Stimulated activated CD8-positive, alpha-beta memory T cell treated with anti-CD3 and anti-CD28 coated beads, Interleukin-7, amount 100 ng/mL, for 4 hours (primary cell): ENCODE results near the gene SMYD1.
"Not testable (repeated sequence)": the region's sequence is repeated elsewhere in the genome, so short reads cannot be mapped to it uniquely, and the experiment has no call there.

Source experiments
- DNase-seq, 2 donors: peaks; one replicate each; pipeline ENCODE4 v3.0.0-alpha.2; 2020; ENCODE audit warnings: low read depth in 2 of 2

The SMYD1 gene

DNA sequence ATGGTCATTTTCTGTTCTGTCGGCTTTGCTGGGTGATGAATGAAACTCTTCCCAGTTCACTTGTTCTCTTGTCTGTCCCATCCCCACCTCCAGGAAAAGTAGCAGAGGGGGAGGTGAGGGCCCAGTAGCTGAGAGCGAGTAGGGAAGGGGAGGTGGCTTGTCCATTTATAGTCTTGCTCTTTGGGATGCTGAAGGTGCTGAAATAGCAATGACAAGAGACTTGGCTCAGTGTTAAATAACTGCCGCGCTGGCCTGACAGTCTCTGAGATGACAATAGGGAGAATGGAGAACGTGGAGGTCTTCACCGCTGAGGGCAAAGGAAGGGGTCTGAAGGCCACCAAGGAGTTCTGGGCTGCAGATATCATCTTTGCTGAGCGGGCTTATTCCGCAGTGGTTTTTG, at the start of gene SMYD1:
SMYD1 (plus strand) TSS at position 228 of the 400 bp plus-strand sequence; CDS start at position 268, 40 bp downstream.
- no peak for DNase-seq

DNA sequence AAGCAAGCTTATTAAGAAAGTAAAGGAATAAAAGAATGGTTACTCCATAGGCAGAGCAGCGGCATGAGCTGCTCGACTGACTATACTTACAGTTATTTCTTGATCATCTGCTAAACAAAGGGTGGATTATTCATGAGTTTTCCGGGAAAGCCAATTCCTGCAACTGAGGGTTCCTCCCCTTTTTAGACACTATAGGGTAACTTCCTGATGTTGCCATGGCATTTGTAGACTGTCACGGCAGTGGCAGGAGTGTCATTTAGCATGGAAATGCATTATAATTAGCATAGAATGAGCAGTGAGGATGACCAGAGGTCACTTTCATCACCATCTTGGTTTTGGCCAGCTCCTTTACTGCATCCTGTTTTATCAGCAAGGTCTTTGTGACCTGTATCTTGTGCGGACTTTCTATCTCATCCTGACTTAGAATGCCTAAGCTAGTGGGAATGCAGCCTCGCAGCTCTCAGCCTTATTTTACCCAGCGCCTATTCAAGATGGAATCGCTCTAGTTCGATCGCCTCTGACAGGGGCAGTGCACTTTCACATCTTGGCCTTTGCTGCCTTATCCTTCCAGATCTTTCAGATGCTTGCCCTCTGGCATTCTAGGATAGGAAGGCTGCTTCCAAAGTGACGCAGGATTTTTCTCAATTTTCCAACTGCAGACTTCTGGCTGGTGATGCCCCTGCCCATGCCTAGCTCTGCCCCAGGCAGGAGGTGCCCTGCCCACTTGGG, 49.4 kb upstream of the SMYD1 start:
- not testable (repeated sequence) for DNase-seq

DNA sequence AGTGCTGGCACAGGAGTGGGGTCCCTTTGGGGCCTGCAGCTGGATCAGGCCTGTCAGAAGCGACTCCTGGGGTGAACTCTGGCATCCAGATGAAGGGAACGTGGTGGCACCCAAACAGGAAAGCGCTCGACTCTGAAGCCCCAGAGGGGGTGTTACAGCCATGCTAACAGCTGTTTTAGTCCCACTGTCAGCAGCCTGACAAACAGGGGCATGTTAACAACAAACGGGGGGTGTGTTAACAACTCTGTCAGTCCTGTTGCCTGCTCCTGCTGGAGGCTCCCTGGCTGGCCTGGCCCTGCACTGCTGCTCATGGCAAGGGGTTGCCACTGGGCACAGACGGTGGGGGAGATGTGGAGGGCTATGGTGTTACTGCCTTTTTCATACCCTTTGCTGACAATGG, 48.7 kb upstream of the SMYD1 start:
- no peak for DNase-seq

DNA sequence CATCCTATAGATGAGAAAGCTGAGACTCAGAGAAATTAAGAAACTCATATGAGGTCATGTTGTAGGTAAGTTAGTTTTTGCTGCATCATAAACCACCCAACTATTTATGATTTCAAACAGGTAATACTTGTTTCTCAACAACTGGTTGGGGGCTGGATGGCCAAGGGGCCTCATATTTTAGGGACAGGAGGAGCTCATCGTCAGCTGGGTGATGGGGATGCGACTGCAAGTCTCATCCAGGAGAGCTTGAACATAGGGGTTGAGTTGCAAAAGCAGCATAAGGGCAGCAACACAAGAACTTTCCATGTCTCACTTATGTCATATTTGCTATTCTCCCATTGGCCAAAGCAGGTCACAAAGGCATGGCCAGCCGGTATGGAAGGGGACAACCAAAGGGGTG, 47.6 kb upstream of the SMYD1 start:
- no peak for DNase-seq

DNA sequence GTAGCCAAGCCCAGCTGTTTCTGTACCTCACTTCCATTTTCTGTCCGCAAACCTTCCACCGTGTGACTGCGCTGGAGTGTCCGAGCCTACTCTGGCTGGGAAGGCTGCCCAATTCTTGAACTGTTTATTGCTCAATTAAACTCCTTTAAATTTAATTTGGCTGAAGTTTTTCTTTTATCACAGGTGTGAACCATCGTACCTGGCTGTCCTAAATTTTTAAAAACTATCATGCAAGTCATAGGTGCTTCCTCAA, 45.0 kb upstream of the SMYD1 start:
- DNase-seq: no peak

DNA sequence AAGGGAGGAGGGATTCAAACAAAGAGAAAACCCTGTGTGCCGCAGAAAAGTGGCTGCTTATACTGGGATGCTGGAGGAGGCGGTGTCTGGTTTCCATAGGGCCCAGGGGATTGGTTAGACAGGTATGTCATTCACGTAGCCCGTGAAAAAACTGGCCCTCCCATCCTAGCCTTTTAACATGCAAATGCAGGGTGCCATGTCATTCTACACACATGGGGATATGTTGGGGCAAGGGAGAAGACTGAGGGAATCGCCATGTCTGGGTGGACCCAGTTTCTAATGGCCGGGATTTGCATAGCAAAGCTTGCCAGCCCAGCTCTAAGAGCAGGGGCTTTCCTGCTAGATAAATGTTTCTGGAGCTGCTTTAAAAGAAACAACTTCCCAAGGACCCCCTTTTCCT, 43.1 kb upstream of the SMYD1 start:
- no peak for DNase-seq

DNA sequence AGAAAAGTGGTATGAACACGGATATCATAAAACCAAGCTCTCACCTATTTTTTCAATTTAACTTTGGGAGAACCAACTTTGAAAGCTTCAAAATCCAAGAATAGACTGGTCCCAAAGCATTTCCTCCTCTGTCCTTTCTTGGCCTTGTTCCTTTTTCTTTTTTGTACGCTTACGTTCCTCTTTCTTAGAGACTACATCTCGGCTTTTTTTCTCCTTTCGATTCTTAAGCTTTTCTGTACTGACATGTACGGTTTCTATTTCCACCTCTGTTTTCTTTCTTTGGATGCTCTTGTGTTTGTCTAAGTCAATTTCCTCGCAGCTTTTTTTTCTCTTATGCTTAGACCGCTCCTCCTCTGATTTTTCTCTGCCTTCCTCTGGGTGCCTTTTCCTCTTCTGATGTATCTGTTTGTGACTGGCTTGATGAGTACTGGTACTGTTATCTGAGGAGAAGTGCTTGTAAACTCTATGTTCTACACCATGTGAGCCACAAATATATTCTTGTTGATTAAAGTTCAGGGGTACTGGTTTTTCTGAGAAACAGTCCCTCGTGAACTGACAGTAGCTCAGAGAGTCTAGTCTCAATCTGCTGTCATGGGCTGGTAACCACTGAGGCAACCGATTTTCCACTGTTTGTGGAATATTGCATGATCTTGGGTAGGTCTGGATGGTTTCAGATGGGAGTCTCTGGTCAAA, 39.8 kb upstream of the SMYD1 start:
- no peak for DNase-seq

DNA sequence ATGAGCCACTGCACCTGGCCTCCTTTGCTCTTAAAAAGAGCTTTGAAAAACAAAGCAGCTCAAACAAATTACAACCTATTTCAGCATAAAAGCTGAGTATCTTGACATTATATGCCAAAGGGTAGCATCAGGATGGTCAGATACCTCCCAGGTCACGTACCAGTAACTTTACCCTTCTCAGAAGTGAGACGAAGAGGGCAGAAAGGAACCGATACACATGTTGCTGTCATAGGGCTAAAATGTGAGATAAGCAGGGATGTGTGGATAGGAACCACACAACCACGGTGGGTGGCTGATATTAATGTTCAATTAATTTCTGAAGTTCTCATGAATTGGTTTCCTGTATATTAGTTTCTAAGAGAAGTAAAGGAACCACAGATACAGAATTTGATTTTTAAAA, 38.7 kb upstream of the SMYD1 start:
- DNase-seq: no peak

DNA sequence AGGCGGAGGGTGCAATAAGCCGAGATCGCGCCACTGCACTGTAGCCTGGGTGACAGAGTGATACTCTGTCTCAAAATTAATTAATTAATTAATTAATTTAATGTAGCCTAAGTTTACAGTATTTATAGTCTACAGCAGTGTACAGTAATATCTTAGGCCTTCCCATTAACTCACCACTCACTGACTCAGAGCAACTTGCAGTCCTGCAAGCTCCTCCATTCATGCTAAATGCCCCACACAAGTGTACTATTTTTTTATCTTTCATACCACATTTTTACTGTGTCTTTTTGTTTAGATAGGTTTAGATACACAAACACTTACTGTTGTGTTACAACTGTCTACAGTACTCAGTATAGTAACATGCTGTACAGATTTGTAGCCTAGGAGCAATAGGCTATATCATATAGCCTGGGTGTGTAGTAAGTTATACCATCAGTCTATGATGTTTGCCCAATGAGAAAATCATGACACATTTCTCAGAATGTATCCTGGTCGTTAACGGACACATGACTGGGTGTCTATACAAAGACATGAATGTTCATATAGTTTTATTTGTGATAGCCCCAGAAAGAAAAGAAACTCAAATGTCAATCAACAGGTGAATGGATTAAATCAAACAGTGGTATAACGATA, 35.4 kb upstream of the SMYD1 start:
- no peak for DNase-seq

DNA sequence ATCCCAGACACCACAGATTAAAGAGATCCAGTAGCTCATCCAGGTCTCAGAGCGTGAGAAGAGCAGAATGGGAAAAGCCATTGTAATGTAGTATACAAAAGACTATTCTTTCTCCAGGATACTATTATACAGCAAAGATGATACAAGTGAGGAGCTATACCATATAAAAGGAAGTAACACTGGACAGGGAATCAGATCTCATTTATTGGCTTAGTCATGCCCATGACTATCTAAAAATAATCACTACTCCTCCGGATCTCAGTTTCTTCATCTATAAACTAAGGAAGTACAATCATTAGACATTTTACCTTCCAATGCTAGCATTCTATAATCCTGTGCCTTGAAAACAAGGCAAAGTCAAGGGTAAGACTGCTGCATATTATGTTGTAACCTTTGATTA, 31.4 kb upstream of the SMYD1 start:
- DNase-seq: no peak

DNA sequence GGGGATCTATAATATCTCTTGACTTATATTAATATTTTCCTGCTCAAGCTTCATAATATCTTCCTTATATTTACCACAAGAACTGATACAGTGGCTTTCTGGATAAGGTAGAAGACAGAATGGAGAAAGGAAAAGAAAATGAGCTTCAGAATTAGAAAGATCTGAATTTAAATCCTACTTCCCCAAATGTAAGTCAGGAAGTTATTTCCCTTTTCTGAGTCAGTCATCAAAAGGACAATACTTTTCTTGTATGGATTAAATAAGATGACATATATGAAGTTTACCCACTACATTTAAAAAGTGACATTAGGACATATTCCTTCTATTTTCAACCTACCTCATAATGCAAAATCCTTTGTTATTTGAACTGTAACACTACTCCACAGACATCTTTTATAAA, 31.0 kb upstream of the SMYD1 start:
- no peak for DNase-seq

DNA sequence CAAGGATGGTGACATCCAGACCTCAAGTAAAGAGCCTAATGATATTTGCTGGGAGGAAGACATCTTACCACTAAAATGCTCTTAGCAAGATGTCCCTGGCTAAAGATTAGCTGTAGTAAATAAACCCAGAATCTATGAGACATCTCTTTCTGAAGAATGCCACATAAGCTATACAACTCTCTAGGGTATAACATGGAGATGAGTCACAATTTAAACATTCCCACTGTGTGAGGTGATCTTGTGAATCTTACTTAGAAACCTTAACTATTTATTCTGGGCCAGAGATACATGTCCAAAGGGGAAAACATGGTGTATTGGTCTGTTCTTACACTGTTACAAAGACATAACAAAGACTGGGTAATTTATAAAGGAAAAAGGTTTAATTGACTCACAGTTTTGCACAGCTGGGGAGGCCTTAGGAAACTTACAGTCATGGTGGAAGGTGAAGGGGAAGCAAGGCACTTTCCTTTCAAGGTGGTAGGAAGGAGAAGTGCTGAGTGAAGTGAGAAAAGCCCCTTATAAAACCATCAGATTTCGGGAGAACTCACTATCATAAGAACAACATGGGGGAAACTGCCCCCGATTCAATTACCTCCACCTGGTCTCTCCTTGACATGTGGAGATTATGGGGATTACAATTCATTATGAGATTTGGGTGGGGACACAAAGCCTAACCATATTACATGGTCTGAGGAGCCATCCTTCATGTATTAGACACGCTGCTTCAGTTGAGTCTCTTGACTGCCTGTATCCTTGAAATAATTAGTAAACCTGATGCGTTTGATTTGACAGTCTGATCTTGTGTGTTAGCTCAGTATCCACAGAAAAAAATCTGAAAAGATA, 29.1 kb upstream of the SMYD1 start:
- DNase-seq: no peak

DNA sequence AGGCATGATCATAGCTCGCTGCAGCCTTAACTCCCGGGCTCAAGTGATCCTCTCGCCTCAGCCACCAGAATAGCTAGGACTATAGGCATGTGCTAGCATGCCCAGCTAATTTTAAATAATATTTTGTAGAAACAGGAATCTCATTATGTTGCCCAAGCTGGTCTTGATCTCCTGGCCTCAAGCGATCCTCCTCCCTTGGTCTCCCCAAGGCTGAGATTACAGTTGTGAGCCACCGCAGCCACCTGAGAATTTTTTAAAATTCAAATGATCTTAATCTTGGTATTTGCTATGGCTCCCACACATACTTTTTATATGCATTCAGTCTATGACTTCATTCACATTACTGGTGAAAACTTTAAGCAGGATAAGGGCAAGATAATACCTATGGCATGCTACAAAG, 25.1 kb upstream of the SMYD1 start:
- DNase-seq: no peak

DNA sequence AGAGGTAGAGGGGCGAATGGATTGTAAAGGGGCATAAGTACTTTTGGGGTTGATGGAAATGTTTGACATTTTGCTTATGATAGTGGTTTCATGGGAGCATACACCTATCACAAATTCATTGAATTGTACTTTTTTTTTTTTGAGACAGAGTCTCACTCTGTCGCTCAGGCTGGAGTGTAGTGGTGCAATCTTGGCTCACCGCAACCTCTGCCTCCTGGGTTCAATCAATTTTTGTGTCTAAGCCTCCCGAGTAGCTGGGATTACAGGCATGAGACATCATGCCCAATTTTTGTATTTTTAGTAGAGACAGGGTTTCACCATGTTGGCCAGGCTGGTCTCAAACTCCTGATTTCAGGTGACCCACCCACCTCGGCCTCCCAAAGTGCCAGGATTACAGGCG, 22.1 kb upstream of the SMYD1 start:
- not testable (repeated sequence) for DNase-seq

DNA sequence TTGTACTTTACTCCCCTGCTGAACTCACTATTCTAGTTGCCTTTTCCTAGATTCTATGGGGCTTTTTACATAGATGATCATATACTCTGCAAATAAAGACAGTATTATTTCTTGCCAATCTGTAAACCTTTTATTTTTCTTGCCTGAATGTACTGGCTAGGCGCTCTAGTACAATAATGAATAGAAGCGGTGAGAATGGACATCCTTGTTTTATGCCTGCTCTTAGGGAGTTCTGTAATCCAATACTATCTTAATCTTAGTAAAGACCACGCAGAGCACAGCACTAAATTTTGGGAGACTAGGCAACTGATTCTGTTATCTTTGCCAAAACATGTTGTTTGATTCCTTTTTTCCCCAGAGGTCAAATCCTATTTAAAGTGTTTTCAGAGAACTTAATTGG, 19.1 kb upstream of the SMYD1 start:
- no peak for DNase-seq

DNA sequence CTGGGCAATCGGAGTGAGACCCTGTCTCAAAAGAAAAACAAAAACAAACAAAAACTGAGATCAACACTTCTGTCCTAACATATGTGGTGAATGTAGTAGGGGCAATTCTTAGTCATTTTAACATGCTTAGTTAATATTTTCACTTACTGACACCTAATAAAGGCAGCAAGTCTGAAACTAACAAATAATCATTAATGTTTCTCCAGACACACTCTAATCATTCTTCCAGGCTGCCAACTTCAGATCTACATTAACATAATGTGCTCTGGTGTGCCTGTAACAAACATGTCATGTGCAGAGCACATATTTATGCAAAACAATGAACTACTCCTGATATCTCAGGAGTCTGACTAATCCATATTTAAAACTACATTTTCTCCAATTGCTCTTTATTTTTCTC, 18.0 kb upstream of the SMYD1 start:
- no peak for DNase-seq

DNA sequence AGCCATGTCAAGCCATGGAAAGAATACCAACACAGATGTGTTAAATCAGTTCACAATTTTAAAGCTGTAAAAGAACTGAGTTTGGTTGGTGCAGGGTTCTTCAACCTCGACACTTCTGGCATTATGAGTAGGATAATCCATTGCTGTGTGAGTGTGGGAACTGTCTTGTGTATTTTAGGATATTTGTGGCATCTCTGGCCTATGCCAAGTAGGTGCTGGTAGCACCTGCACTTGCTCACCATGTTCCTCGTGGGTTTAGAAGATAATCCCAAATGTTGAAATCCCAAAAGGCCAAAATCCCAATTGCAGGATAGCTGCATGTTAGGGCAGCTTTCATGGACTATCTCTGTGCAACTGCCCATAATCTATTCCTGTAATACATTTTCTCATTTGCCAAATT, 15.8 kb upstream of the SMYD1 start:
- no peak for DNase-seq

DNA sequence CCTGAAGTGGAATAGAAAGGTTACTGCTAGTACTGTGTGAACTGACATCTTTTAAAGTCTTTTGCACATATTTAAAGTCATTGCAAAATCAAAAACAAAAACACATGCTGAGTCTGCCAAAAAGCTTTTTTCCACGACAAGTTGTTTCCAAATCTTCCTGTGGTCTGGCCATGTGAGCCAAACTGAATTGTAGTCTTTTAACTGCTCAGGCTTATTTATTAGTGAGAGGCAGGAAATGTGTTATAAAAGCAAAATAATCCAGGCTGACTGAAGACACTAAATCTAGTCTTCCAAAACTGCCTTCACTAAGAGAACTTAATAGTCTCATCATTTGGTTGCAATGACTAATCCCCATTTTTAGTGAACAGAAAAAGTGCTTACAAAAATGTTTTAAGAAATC, 14.3 kb upstream of the SMYD1 start:
- no peak for DNase-seq

DNA sequence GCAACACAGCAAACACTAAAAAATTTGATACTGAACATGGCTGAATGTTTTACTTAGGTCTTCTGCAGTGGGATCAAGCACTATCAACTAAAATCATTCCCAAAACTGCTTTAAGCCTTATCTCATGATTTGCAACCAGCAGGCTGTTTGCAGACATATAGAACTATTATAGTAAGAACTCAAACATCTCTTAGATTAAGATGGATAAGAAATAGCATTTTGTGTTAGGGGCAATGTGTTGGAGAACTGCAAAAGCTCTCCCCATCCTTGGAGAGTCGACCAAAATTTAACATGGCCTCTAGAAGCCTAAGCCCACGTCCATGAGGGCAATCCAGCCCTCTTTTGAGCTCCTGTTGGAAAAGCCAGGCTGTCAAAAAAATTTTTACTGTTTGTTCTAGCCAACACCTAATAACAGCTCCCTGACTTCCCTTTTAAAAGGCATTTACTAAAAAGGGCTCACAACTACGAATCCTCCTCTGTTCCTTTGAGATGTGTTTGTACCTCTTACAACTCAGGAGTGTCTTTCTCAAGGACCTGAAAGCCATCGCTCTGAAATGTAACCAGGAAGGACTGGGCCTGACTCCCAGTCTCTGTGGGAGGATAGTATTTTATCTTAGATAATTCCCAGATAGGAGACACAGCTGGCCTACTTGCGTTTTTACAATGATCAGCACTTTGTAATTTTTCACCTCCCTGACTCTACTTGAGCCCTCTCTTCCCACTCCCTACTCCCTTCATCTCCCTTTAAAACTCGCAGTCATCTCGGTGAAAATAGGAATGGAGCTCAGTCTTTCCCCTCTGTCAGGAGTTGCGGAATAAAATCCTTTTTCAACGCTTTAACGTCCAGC, 13.5 kb upstream of the SMYD1 start:
- no peak for DNase-seq

DNA sequence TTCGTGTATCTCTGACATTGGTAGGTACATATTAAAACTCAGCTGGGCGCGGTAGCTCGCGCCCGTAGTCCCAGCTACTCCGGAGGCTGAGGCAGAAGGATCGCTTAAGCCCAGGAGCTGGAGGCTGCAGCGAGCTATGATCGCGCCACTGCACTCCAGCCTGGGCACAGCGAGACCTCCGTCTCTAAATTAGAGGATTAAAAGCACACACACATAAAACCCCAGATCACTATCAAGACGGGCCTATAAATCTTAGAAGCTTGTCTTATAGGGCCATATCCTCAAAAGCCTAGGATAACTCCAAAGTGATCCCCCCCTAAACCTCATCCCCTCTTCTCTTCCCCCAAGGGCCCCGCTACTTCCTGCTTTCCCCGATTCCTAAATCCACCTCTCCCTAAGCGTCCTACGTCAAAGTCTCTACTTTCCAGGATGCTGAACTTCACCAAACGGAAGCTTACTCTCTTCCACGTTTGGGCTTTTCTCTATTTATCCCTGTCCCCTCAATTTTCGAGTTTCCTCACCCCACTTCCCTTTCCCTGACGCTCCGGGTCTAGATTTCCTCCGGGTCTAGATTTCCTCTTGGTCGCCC, 12.7 kb upstream of the SMYD1 start:
- no peak for DNase-seq
